GM23338 (cell line): ENCODE results near the gene SCAMP5. TPM values are rescaled to one million over a fixed set of nuclear protein-coding genes. Genes with fewer than 3 reads are reported as not detected.
A peak's percentile ranks its signal among the peaks of the same experiment; 100 is the strongest.

Source experiments
- ATAC-seq: fragments of 200-7000 bp; cut with Tn5 transposase; 3 replicates; pipeline ENCODE4 v1.9.1; 2020
- DNase-seq: peaks from one replicate; pipeline ENCODE4 v3.0.0-alpha.2; 2015; ENCODE audit warnings: low spot score
- H2AFZ ChIP-seq: fragments of 200-600 bp; sonication (generic); 2 replicates; pipeline ENCODE4 v1.8.0; 2016; ENCODE audit warnings: antibody characterized with exemption, mild to moderate bottlenecking, moderate library complexity
- H3F3A ChIP-seq: fragments of 200-600 bp; sonication (generic); replicated peaks from 2 replicates; pipeline ENCODE4 v1.8.0; 2017; ENCODE audit warnings: antibody characterized with exemption, mixed run types, low read depth
- H3K27ac ChIP-seq: fragments of 200-600 bp; sonication (generic); 2 replicates; pipeline ENCODE4 v1.6.1; 2016; ENCODE audit warnings: low read depth
- H3K27me3 ChIP-seq: fragments of 200-600 bp; sonication (generic); 2 replicates; pipeline ENCODE4 v1.8.0; 2016; ENCODE audit warnings: mild to moderate bottlenecking, mixed run types, moderate library complexity; ENCODE audit not compliant: insufficient read depth
- H3K36me3 ChIP-seq: fragments of 200-600 bp; sonication (generic); 2 replicates; pipeline ENCODE4 v1.8.0; 2016; ENCODE audit warnings: mild to moderate bottlenecking; ENCODE audit not compliant: insufficient read depth
- H3K4me1 ChIP-seq: fragments of 200-600 bp; sonication (generic); 2 replicates; pipeline ENCODE4 v1.8.0; 2016; ENCODE audit warnings: mild to moderate bottlenecking, moderate library complexity; ENCODE audit not compliant: insufficient read depth
- H3K4me2 ChIP-seq: fragments of 200-600 bp; sonication (generic); 2 replicates; pipeline ENCODE4 v1.7.1; 2017; ENCODE audit warnings: mixed run types
- H3K4me3 ChIP-seq: fragments of 200-600 bp; sonication (generic); 2 replicates; pipeline ENCODE4 v1.6.1; 2016; ENCODE audit warnings: mixed run types
- H3K79me2 ChIP-seq: fragments of 200-600 bp; sonication (generic); replicated peaks from 2 replicates; pipeline ENCODE4 v1.8.0; 2017; ENCODE audit warnings: mild to moderate bottlenecking; ENCODE audit not compliant: insufficient read depth
- H3K9me2 ChIP-seq: fragments of 200-600 bp; sonication (generic); 2 replicates; pipeline ENCODE4 v1.8.0; 2017; ENCODE audit not compliant: insufficient read depth
- H4K20me1 ChIP-seq: fragments of 200-600 bp; sonication (generic); replicated peaks from 2 replicates; pipeline ENCODE4 v1.8.0; 2017; ENCODE audit warnings: mild to moderate bottlenecking; ENCODE audit not compliant: insufficient read depth
- H3K27ac Mint-ChIP-seq: 2 replicates; pipeline ENCODE4 v1.8.0; 2020; ENCODE audit warnings: inconsistent platforms, mild to moderate bottlenecking, moderate library complexity, mixed read lengths
- H3K27me3 Mint-ChIP-seq: 3 replicates; pipeline ENCODE4 v1.8.0; 2022; ENCODE audit warnings: low read depth, mild to moderate bottlenecking, moderate library complexity, mixed read lengths, inconsistent platforms; ENCODE audit not compliant: insufficient read depth, poor library complexity
- H3K36me3 Mint-ChIP-seq: 3 replicates; pipeline ENCODE4 v1.8.0; 2021; ENCODE audit warnings: low read depth, mild to moderate bottlenecking, inconsistent platforms, moderate library complexity, mixed read lengths
- H3K4me1 Mint-ChIP-seq: 3 replicates; pipeline ENCODE4 v1.8.0; 2020; ENCODE audit warnings: mild to moderate bottlenecking, inconsistent platforms, mixed read lengths
- H3K4me3 Mint-ChIP-seq: 3 replicates; pipeline ENCODE4 v1.8.0; 2021; ENCODE audit warnings: moderate library complexity, mild to moderate bottlenecking, inconsistent platforms, mixed read lengths
- H3K9me3 Mint-ChIP-seq: 3 replicates; pipeline ENCODE4 v1.8.0; 2020; ENCODE audit warnings: moderate library complexity, mild to moderate bottlenecking, inconsistent platforms, mixed read lengths
- CREB1 ChIP-seq: fragments of 250-450 bp; sonication (Bioruptor Pico); IDR thresholded peaks from 2 replicates; pipeline ENCODE4 v1.5.0; 2020; ENCODE audit warnings: low read depth, mild to moderate bottlenecking, moderate library complexity
- EZH2 ChIP-seq: fragments of 200-600 bp; sonication (generic); IDR thresholded peaks from one replicate; pipeline ENCODE4 v1.8.0; 2017; ENCODE audit warnings: antibody characterized with exemption, mild to moderate bottlenecking, low read depth; ENCODE audit not compliant: unreplicated experiment
- EZH2phosphoT487 ChIP-seq: fragments of 200-600 bp; sonication (generic); IDR thresholded peaks from one replicate; pipeline ENCODE4 v1.8.1; 2018; ENCODE audit warnings: antibody characterized with exemption; ENCODE audit not compliant: unreplicated experiment
- NANOG ChIP-seq: IDR thresholded peaks from 2 replicates; pipeline ENCODE4 v1.6.1; 2016; ENCODE audit warnings: antibody characterized with exemption, borderline replicate concordance
- POLR2AphosphoS5 ChIP-seq: IDR thresholded peaks from 2 replicates; pipeline ENCODE4 v1.6.1; 2016; ENCODE audit warnings: antibody characterized with exemption, low read depth
- STAT1 ChIP-seq: IDR thresholded peaks from one replicate; pipeline ENCODE4 v1.6.1; 2016; ENCODE audit warnings: antibody characterized with exemption; ENCODE audit not compliant: unreplicated experiment
- ZNF114 ChIP-seq: fragments of 250-450 bp; sonication (Bioruptor Pico); IDR thresholded peaks from 2 replicates; pipeline ENCODE4 v1.5.0; 2020; ENCODE audit warnings: mild to moderate bottlenecking, moderate library complexity
- ZNF331 ChIP-seq: fragments of 250-450 bp; sonication (Bioruptor Pico); IDR thresholded peaks from 2 replicates; pipeline ENCODE4 v1.5.0; 2020; ENCODE audit warnings: low read depth, mild to moderate bottlenecking, moderate library complexity
- polyA plus RNA-seq: library from polyadenylated mRNA; unstranded; fragments of >200 nt; fragmentation: Nextera tagmentation; extraction: Ambion mirVana; gene quantifications from 2 replicates; pipeline ENCODE4 v1.2.1, GENCODE V29; 2016
- total RNA-seq: library from RNA; depleted of rRNA; stranded (reverse); fragments of >200 nt; shearing (Covaris generic); gene quantifications from 2 replicates; pipeline ENCODE4 v1.2.3, GENCODE V29; 2014
- TF ChIP-seq, protein P1 (sequence below): fragments of 250-450 bp; sonication (Bioruptor Pico); IDR thresholded peaks from 2 replicates; pipeline ENCODE4 v1.5.0; 2020; ENCODE audit warnings: mild to moderate bottlenecking, moderate library complexity
- TF ChIP-seq, protein P2 (sequence below), 2 experiments: fragments of 200-600 bp in 1 of 2; sonication (generic) in 1 of 2; conservative IDR thresholded peaks; 2 replicates each; pipeline versions ENCODE4 v1.5.1 to v1.6.1; 2016 to 2017; ENCODE audit warnings: antibody characterized with exemption in 2 of 2, low read depth in 2 of 2, mild to moderate bottlenecking in 2 of 2, moderate library complexity in 1 of 2
- TF ChIP-seq, protein P3 (sequence below): IDR thresholded peaks from 2 replicates; pipeline ENCODE4 v1.6.1; 2016; ENCODE audit warnings: antibody characterized with exemption

The SCAMP5 gene
- total and polyA plus RNA-seq, 2 experiments from 2014 or later, result 12.8 to 43.3 TPM

DNA sequence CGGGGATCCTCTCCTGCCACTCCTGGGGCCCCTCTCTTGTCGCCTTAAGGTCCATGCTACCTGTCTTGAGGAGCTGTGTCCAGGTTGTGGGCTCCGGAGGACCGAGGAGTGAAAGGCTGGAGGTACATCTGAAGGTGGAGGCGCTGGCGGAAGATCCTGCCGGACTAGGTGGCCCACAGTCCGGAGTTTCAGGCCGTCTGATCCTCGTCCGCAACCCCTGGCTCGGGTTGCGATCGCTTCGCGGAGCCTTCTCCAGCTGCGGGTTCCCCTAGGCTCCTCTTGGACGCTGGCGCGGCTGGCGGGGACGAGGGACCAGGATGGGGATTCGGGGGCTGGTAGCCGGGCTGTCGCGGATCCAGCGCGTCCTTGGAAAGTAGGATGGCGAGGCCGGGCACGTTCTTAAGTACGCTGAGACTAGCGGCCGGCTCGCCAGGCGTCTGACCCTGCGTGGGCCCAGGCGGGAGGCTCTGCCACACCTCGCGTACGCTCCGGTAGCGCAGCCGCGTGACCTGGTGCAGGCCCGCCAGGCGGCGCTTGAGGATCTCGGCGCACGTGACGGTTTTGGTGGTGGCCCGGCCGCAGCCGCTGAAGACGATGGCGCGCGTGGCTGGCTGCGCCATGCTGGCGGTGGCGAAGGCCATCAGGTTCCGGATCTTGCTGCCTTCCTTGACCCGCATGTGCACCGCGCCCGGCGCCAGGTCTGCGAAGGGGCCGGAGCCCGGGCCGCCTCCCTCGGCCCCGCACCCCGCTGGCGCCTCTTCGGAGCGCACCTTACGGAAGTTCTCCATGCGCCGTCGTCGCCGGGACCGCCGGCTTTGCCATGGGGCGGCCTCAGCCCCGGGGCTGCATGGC, 39.3 kb upstream of the SCAMP5 start:
- H3K27ac Mint-ChIP-seq, result no peak overlapping the region
- Histone ChIP-seq H3K4me3 (peak overlapping the region; percentile 80), H3K4me2 (peak overlapping the region; percentile 100), H3K36me3 (no peaks in the 10 kb centered on the region), H4K20me1 (peaks cover 13% of the 10 kb centered on the region), H3K27me3 (peaks cover 58% of the 10 kb centered on the region), H3K9me2 (no peaks in the 10 kb centered on the region), H3K27ac (no peak overlapping the region), H2AFZ (peak overlapping the region; percentile 74), H3K4me1 (peaks cover 33% of the 10 kb centered on the region), H3K79me2 (peaks cover 12% of the 10 kb centered on the region), H3F3A (peaks cover 9% of the 10 kb centered on the region; the same call in 1 of the 2 replicates)
- H3K9me3 Mint-ChIP-seq, result no peaks in the 10 kb centered on the region; the same call in 2 of the 3 replicates
- no peak for TF ChIP-seq STAT1
- 0 out of 2 replicates have a peak, but pooled peaks have one; percentile 8 for TF ChIP-seq CREB1 (CRISPR knock-in tag)
- TF ChIP-seq, protein P1, sequence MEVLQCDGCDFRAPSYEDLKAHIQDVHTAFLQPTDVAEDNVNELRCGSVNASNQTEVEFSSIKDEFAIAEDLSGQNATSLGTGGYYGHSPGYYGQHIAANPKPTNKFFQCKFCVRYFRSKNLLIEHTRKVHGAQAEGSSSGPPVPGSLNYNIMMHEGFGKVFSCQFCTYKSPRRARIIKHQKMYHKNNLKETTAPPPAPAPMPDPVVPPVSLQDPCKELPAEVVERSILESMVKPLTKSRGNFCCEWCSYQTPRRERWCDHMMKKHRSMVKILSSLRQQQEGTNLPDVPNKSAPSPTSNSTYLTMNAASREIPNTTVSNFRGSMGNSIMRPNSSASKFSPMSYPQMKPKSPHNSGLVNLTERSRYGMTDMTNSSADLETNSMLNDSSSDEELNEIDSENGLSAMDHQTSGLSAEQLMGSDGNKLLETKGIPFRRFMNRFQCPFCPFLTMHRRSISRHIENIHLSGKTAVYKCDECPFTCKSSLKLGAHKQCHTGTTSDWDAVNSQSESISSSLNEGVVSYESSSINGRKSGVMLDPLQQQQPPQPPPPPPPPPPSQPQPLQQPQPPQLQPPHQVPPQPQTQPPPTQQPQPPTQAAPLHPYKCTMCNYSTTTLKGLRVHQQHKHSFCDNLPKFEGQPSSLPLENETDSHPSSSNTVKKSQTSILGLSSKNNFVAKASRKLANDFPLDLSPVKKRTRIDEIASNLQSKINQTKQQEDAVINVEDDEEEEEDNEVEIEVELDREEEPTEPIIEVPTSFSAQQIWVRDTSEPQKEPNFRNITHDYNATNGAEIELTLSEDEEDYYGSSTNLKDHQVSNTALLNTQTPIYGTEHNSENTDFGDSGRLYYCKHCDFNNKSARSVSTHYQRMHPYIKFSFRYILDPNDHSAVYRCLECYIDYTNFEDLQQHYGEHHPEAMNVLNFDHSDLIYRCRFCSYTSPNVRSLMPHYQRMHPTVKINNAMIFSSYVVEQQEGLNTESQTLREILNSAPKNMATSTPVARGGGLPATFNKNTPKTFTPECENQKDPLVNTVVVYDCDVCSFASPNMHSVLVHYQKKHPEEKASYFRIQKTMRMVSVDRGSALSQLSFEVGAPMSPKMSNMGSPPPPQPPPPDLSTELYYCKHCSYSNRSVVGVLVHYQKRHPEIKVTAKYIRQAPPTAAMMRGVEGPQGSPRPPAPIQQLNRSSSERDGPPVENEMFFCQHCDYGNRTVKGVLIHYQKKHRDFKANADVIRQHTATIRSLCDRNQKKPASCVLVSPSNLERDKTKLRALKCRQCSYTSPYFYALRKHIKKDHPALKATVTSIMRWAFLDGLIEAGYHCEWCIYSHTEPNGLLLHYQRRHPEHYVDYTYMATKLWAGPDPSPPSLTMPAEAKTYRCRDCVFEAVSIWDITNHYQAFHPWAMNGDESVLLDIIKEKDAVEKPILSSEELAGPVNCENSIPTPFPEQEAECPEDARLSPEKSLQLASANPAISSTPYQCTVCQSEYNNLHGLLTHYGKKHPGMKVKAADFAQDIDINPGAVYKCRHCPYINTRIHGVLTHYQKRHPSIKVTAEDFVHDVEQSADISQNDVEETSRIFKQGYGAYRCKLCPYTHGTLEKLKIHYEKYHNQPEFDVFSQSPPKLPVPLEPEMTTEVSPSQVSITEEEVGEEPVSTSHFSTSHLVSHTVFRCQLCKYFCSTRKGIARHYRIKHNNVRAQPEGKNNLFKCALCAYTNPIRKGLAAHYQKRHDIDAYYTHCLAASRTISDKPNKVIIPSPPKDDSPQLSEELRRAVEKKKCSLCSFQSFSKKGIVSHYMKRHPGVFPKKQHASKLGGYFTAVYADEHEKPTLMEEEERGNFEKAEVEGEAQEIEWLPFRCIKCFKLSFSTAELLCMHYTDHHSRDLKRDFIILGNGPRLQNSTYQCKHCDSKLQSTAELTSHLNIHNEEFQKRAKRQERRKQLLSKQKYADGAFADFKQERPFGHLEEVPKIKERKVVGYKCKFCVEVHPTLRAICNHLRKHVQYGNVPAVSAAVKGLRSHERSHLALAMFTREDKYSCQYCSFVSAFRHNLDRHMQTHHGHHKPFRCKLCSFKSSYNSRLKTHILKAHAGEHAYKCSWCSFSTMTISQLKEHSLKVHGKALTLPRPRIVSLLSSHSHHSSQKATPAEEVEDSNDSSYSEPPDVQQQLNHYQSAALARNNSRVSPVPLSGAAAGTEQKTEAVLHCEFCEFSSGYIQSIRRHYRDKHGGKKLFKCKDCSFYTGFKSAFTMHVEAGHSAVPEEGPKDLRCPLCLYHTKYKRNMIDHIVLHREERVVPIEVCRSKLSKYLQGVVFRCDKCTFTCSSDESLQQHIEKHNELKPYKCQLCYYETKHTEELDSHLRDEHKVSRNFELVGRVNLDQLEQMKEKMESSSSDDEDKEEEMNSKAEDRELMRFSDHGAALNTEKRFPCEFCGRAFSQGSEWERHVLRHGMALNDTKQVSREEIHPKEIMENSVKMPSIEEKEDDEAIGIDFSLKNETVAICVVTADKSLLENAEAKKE (CRISPR knock-in tag), result no peak
- TF ChIP-seq EZH2, result no peak
- no peak for TF ChIP-seq ZNF114
- TF ChIP-seq NANOG, result no peak
- TF ChIP-seq POLR2AphosphoS5, result no peak
- TF ChIP-seq, protein P2, sequence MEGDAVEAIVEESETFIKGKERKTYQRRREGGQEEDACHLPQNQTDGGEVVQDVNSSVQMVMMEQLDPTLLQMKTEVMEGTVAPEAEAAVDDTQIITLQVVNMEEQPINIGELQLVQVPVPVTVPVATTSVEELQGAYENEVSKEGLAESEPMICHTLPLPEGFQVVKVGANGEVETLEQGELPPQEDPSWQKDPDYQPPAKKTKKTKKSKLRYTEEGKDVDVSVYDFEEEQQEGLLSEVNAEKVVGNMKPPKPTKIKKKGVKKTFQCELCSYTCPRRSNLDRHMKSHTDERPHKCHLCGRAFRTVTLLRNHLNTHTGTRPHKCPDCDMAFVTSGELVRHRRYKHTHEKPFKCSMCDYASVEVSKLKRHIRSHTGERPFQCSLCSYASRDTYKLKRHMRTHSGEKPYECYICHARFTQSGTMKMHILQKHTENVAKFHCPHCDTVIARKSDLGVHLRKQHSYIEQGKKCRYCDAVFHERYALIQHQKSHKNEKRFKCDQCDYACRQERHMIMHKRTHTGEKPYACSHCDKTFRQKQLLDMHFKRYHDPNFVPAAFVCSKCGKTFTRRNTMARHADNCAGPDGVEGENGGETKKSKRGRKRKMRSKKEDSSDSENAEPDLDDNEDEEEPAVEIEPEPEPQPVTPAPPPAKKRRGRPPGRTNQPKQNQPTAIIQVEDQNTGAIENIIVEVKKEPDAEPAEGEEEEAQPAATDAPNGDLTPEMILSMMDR (conservative IDR thresholded peaks at IDR 0.05; ENCODE audit: low read depth in 2 of 2), result peak in 1 of 2 experiments; percentile 66; a peak in 2 of 4 replicates
- TF ChIP-seq, protein P3, sequence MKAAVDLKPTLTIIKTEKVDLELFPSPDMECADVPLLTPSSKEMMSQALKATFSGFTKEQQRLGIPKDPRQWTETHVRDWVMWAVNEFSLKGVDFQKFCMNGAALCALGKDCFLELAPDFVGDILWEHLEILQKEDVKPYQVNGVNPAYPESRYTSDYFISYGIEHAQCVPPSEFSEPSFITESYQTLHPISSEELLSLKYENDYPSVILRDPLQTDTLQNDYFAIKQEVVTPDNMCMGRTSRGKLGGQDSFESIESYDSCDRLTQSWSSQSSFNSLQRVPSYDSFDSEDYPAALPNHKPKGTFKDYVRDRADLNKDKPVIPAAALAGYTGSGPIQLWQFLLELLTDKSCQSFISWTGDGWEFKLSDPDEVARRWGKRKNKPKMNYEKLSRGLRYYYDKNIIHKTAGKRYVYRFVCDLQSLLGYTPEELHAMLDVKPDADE, result 0 out of 2 replicates have a peak, but pooled peaks have one; percentile 21
- TF ChIP-seq EZH2phosphoT487, result no peak
- TF ChIP-seq ZNF331, result no peak
- DNase-seq (peak; percentile 79), ATAC-seq (peak; percentile 13)
- H3K4me1 Mint-ChIP-seq, result peaks cover 31% of the 10 kb centered on the region
- peak overlapping the region; percentile 81 for H3K4me3 Mint-ChIP-seq
- peaks cover 51% of the 10 kb centered on the region for H3K27me3 Mint-ChIP-seq
- H3K36me3 Mint-ChIP-seq, result peaks cover 7% of the 10 kb centered on the region; the same call in 2 of the 3 replicates
